Peyer's patch (tissue), 4 donors: ENCODE results near the gene PQBP1. TPM values are rescaled to one million over a fixed set of nuclear protein-coding genes. Genes with fewer than 3 reads are reported as not detected.

Experiments
- DNase-seq, 3 donors: peaks; one replicate each; pipeline ENCODE4 v3.0.0-alpha.2; 2017 to 2019
- H3K27ac ChIP-seq, 4 donors: fragments of 200-600 bp; sonication (generic); one replicate each; pipeline ENCODE4 v1.5.1; 2016 to 2019
- H3K27me3 ChIP-seq, 2 donors: fragments of 200-600 bp; sonication (generic); one replicate each; pipeline ENCODE4 v1.5.1; 2019
- H3K36me3 ChIP-seq, 3 donors: fragments of 200-600 bp; sonication (generic); one replicate each; pipeline ENCODE4 v1.5.1; 2016 to 2019
- H3K4me1 ChIP-seq, 4 donors: fragments of 200-600 bp; sonication (generic); one replicate each; pipeline ENCODE4 v1.5.1; 2016 to 2019
- H3K4me3 ChIP-seq, 4 donors: fragments of 200-600 bp; sonication (generic); 1 replicate in 3 of 4; 2 replicates in 1 of 4; pipeline ENCODE4 v1.5.1; 2016 to 2019; ENCODE audit warnings: mild to moderate bottlenecking in 1 of 4
- H3K9me3 ChIP-seq, 4 donors: fragments of 200-600 bp; sonication (generic); one replicate each; pipeline ENCODE4 v1.5.1; 2016 to 2019; ENCODE audit warnings: mild to moderate bottlenecking in 1 of 4
- POLR2A ChIP-seq, 2 donors: fragments of 450-650 bp; IDR thresholded peaks; one replicate each; pipeline ENCODE4 v1.5.1; 2017; ENCODE audit warnings: antibody characterized with exemption in 2 of 2, mild to moderate bottlenecking in 2 of 2, moderate library complexity in 2 of 2
- total RNA-seq, 4 donors: library from RNA; depleted of rRNA; stranded (reverse); fragments of >200 nt; gene quantifications; one replicate each; pipeline ENCODE4 v1.1.0, GENCODE V29; 2016
- TF ChIP-seq, protein P1 (sequence below), 6 experiments: fragments of 450-650 bp in 4 of 6; fragments of 200-600 bp in 2 of 6; sonication (generic) in 1 of 6; IDR thresholded peaks; one replicate each; pipeline ENCODE4 v1.5.1; 2017 to 2019; ENCODE audit warnings: antibody characterized with exemption in 6 of 6, mild to moderate bottlenecking in 3 of 6, moderate library complexity in 1 of 6

The PQBP1 gene
- total RNA-seq, 4 donors from 2014 or later: 63.3 to 86.6 (median 70.1) TPM

DNA sequence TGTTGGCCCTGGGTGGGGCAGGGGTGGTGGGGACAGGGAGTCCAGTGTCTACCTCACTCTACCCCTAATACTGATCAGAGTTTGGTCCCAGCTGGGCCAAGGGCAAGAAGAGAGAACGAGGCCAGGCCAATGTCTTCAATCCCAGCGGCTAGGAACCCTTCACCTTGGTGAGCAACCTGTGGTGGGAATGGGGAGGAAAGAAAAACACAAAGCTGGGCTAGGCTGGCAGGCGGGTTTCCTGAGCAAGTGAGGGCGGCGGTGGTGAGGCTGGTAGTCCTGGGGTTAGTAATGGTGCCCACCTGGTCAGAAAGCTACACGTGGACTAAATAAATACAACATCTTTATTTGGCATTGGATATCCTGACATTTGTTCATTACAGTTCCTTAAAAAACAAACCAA lies 5.6 kb downstream of the PQBP1 start:
- H3K36me3 ChIP-seq: peaks cover 0 to 33% (median 0%) of the 10 kb centered on the region in 3 donors
- no peaks in the 10 kb centered on the region for H3K9me3 ChIP-seq
- no peak for TF ChIP-seq POLR2A (IDR thresholded peaks at IDR 0.05)
- TF ChIP-seq, protein P1, sequence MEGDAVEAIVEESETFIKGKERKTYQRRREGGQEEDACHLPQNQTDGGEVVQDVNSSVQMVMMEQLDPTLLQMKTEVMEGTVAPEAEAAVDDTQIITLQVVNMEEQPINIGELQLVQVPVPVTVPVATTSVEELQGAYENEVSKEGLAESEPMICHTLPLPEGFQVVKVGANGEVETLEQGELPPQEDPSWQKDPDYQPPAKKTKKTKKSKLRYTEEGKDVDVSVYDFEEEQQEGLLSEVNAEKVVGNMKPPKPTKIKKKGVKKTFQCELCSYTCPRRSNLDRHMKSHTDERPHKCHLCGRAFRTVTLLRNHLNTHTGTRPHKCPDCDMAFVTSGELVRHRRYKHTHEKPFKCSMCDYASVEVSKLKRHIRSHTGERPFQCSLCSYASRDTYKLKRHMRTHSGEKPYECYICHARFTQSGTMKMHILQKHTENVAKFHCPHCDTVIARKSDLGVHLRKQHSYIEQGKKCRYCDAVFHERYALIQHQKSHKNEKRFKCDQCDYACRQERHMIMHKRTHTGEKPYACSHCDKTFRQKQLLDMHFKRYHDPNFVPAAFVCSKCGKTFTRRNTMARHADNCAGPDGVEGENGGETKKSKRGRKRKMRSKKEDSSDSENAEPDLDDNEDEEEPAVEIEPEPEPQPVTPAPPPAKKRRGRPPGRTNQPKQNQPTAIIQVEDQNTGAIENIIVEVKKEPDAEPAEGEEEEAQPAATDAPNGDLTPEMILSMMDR (IDR thresholded peaks at IDR 0.05): no peak
- DNase-seq: no peak
- peaks cover 0 to 8% (median 0%) of the 10 kb centered on the region in 4 donors for H3K4me1 ChIP-seq
- no peak overlapping the region for H3K4me3 ChIP-seq
- H3K27ac ChIP-seq: no peak overlapping the region
- H3K27me3 ChIP-seq: no peaks in the 10 kb centered on the region

- Histone ChIP-seq H3K4me1 (peaks cover 0 to 4% (median 0%) of the 10 kb centered on the region in 4 donors), H3K36me3 (peaks cover 0 to 33% (median 0%) of the 10 kb centered on the region in 3 donors), H3K27ac (no peak overlapping the region), H3K4me3 (no peak overlapping the region), H3K9me3 (no peaks in the 10 kb centered on the region), H3K27me3 (no peaks in the 10 kb centered on the region)
- no peak for DNase-seq
- no peak for TF ChIP-seq POLR2A (IDR thresholded peaks at IDR 0.05)
- TF ChIP-seq, protein P1 (IDR thresholded peaks at IDR 0.05): no peak
Observed at GRCh38 chrX:48904180-48904579, 6.5 kb downstream of the PQBP1 start.

DNA sequence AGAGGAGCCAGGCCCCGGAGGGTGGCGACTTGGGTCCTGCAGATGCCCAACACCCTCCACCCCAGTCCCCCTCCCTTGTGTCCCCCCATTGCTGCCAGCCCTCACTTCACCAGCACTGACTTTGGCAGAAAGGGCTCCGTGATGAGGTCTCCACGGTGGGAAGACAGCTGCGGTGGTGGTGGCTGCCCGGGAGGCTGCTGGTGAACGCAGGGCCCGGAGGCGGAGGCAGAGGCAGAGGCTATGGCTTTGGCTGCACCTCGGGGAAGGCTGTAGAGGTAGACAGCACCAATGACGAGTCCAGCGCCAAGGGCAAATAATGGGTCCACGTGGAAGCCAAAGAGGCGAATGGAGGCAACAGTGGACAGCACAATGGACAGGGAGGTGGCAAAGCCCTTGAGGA lies 6.9 kb downstream of the PQBP1 start:
- H3K36me3 ChIP-seq: peaks cover 0 to 32% (median 0%) of the 10 kb centered on the region in 3 donors
- DNase-seq: no peak
- H3K4me1 ChIP-seq: no peaks in the 10 kb centered on the region
- no peaks in the 10 kb centered on the region for H3K27me3 ChIP-seq
- H3K4me3 ChIP-seq: no peak overlapping the region
- no peak overlapping the region for H3K27ac ChIP-seq
- TF ChIP-seq, protein P1 (IDR thresholded peaks at IDR 0.05): no peak
- TF ChIP-seq POLR2A (IDR thresholded peaks at IDR 0.05): no peak
- H3K9me3 ChIP-seq: no peaks in the 10 kb centered on the region

- no peak overlapping the region for H3K27ac ChIP-seq
Observed at GRCh38 chrX:48905090-48905790, 7.5 kb downstream of the PQBP1 start.

GRCh38 chrX:48908600-48908999 lies 10.9 kb downstream of the PQBP1 start:
- no peak overlapping the region for H3K4me3 ChIP-seq
- H3K36me3 ChIP-seq: peaks cover 0 to 7% (median 0%) of the 10 kb centered on the region in 3 donors
- H3K4me1 ChIP-seq: no peaks in the 10 kb centered on the region
- no peaks in the 10 kb centered on the region for H3K9me3 ChIP-seq
- TF ChIP-seq, protein P1 (IDR thresholded peaks at IDR 0.05): no peak
- DNase-seq: no peak
- H3K27ac ChIP-seq: no peak overlapping the region
- no peaks in the 10 kb centered on the region for H3K27me3 ChIP-seq

More at GRCh38 chrX:48905090-48905790, 7.5 kb downstream of the PQBP1 start:
- H3K27me3 ChIP-seq: no peaks in the 10 kb centered on the region
- TF ChIP-seq, protein P1 (IDR thresholded peaks at IDR 0.05): no peak
- TF ChIP-seq POLR2A (IDR thresholded peaks at IDR 0.05): no peak
- H3K9me3 ChIP-seq: no peaks in the 10 kb centered on the region
- no peak overlapping the region for H3K4me3 ChIP-seq
- DNase-seq: no peak
- H3K4me1 ChIP-seq: no peaks in the 10 kb centered on the region
- H3K36me3 ChIP-seq: peaks cover 0 to 30% (median 0%) of the 10 kb centered on the region in 3 donors
